ENCODE data around the gene ENTPD6.

GRCh38 chr20:25273541-25274358 lies 78.2 kb downstream of the ENTPD6 start:
- TF ChIP-seq TAF1 (IDR thresholded peaks at IDR 0.05; ENCODE audit: borderline replicate concordance, insufficient read depth, low read length) (no peak), POLR2AphosphoS5 (IDR thresholded peaks at IDR 0.05; ENCODE audit: low read depth, low read length) (no peak), SIN3A (IDR thresholded peaks at IDR 0.05; ENCODE audit: borderline replicate concordance, insufficient read depth, low read length) (no peak)
